H1 (cell line): ENCODE data around the gene CGRRF1. TPM values are rescaled to one million over a fixed set of nuclear protein-coding genes. Genes with fewer than 3 reads are reported as not detected.

Source experiments
- CTCF ChIA-PET: fragments of 300-600 bp; sonication (Branson Sonifier 250); formaldehyde crosslinking; loops from one replicate; lab custom pipeline; 2021; ENCODE audit not compliant: partially characterized antibody; lab: Charles Lee
- POLR2A ChIA-PET: fragments of 300-600 bp; sonication (Branson Sonifier 250); formaldehyde crosslinking; loops from one replicate; lab custom pipeline; 2021; ENCODE audit warnings: inconsistent platforms; ENCODE audit not compliant: partially characterized antibody; lab: Charles Lee
- DNase-seq, 2 experiments: peaks; one replicate each; pipeline versions ENCODE4 v3.0.0 to v3.0.0-alpha.2; 2010 to 2022; ENCODE audit warnings: low spot score in 2 of 2, low read depth in 1 of 2, mixed read lengths in 1 of 2
- FAIRE-seq: peaks from 2 replicates; lab custom pipeline; 2011; peaks lifted over from hg19 to GRCh38; lab: Jason Lieb, UNC
- H2AFZ ChIP-seq: 2 replicates; pipeline ENCODE4 v1.8.1; 2012; ENCODE audit warnings: low read length, inconsistent platforms
- H2AK5ac ChIP-seq: 2 replicates; pipeline ENCODE4 v1.6.1; 2013; ENCODE audit warnings: low read depth, low read length
- H2BK120ac ChIP-seq: replicated peaks from 2 replicates; pipeline ENCODE3; 2013; ENCODE audit warnings: low read depth, low read length, inconsistent platforms
- H2BK12ac ChIP-seq: 2 replicates; pipeline ENCODE4 v1.6.1; 2013; ENCODE audit warnings: low read depth, low read length
- H2BK15ac ChIP-seq: 2 replicates; pipeline ENCODE4 v1.6.1; 2013; ENCODE audit warnings: low read length
- H2BK20ac ChIP-seq: 2 replicates; pipeline ENCODE4 v1.6.1; 2013; ENCODE audit warnings: low read length
- H2BK5ac ChIP-seq: 2 replicates; pipeline ENCODE4 v1.6.1; 2013; ENCODE audit warnings: low read depth, low read length
- H3K14ac ChIP-seq: 2 replicates; pipeline ENCODE4 v1.6.1; 2013; ENCODE audit warnings: inconsistent platforms; ENCODE audit not compliant: insufficient read length
- H3K18ac ChIP-seq: 2 replicates; pipeline ENCODE4 v1.6.1; 2013; ENCODE audit warnings: low read length; ENCODE audit errors: extremely low read depth
- H3K23ac ChIP-seq: 2 replicates; pipeline ENCODE4 v1.6.1; 2013; ENCODE audit warnings: inconsistent platforms; ENCODE audit not compliant: insufficient read length
- H3K23me2 ChIP-seq: 2 replicates; pipeline ENCODE4 v1.6.1; 2013; ENCODE audit warnings: low read depth, low read length
- H3K27ac ChIP-seq: 2 replicates; pipeline ENCODE4 v1.6.1; 2011; ENCODE audit warnings: low read depth, low read length, inconsistent platforms
- H3K27me3 ChIP-seq, 4 experiments: replicated peaks in 1 of 4; 1 replicate in 1 of 4; 2 replicates in 3 of 4; pipeline versions ENCODE4 v1.6.1 to v1.8.1; 2011 to 2013; ENCODE audit warnings: low read length in 3 of 4, mild to moderate bottlenecking in 3 of 4, inconsistent platforms in 2 of 4, mixed read lengths in 2 of 4, moderate library complexity in 1 of 4; ENCODE audit not compliant: control insufficient read depth in 3 of 4, insufficient read depth in 3 of 4; ENCODE audit errors: extremely low read depth in 1 of 4
- H3K36me3 ChIP-seq, 4 experiments: 2 replicates each; pipeline versions ENCODE4 v1.6.1 to v1.8.1; 2011 to 2013; ENCODE audit warnings: mild to moderate bottlenecking in 4 of 4, low read length in 3 of 4, moderate library complexity in 2 of 4, control low read depth in 1 of 4, inconsistent platforms in 1 of 4; ENCODE audit not compliant: insufficient read depth in 4 of 4, control insufficient read depth in 2 of 4
- H3K4ac ChIP-seq: replicated peaks from 2 replicates; pipeline ENCODE3; 2013; ENCODE audit warnings: low read length, low read depth, mixed read lengths, inconsistent platforms; ENCODE audit not compliant: insufficient read length
- H3K4me1 ChIP-seq, 4 experiments: replicated peaks in 1 of 4; 1 replicate in 1 of 4; 2 replicates in 3 of 4; pipeline versions ENCODE4 v1.6.1 to v1.8.1; 2011 to 2013; ENCODE audit warnings: low read length in 3 of 4, inconsistent platforms in 2 of 4, mixed read lengths in 1 of 4; ENCODE audit not compliant: insufficient read depth in 4 of 4, control insufficient read depth in 3 of 4
- H3K4me2 ChIP-seq, 2 experiments: 2 replicates each; pipeline versions ENCODE4 v1.6.1 to v1.8.1; 2011 to 2013; ENCODE audit warnings: low read depth in 2 of 2, low read length in 2 of 2, control low read depth in 1 of 2, inconsistent platforms in 1 of 2, mild to moderate bottlenecking in 1 of 2; ENCODE audit not compliant: insufficient read depth in 1 of 2
- H3K4me3 ChIP-seq, 4 experiments: fragments of 200-600, 300-600 bp in 1 of 4; sonication (generic), shearing (Covaris generic), sonication (Bioruptor Twin) in 1 of 4; 2 replicates each; pipeline versions ENCODE4 v1.5.1 to v1.8.1; 2011 to 2016; ENCODE audit warnings: low read length in 4 of 4, low read depth in 3 of 4, control low read depth in 2 of 4, inconsistent platforms in 2 of 4, mild to moderate bottlenecking in 2 of 4, mixed read lengths in 1 of 4, moderate library complexity in 1 of 4; ENCODE audit not compliant: insufficient read depth in 2 of 4; ENCODE audit errors: extremely low read depth in 1 of 4
- H3K56ac ChIP-seq: replicated peaks from 2 replicates; pipeline ENCODE3; 2013; ENCODE audit warnings: low read depth, mild to moderate bottlenecking, mixed read lengths, low read length, inconsistent platforms; ENCODE audit not compliant: insufficient read length
- H3K79me1 ChIP-seq: 2 replicates; pipeline ENCODE4 v1.6.1; 2013; ENCODE audit warnings: low read depth, low read length, control low read depth
- H3K79me2 ChIP-seq, 2 experiments: 2 replicates each; pipeline versions ENCODE4 v1.6.1 to v1.8.1; 2012 to 2013; ENCODE audit warnings: low read length in 2 of 2, mild to moderate bottlenecking in 2 of 2, inconsistent platforms in 1 of 2; ENCODE audit not compliant: insufficient read depth in 2 of 2, control insufficient read depth in 1 of 2
- H3K9ac ChIP-seq, 4 experiments: replicated peaks in 1 of 4; 1 replicate in 1 of 4; 2 replicates in 3 of 4; pipeline versions ENCODE4 v1.6.1 to v1.8.1; 2011 to 2013; ENCODE audit warnings: low read depth in 3 of 4, low read length in 3 of 4, control low read depth in 2 of 4, mild to moderate bottlenecking in 2 of 4, moderate library complexity in 2 of 4, inconsistent platforms in 1 of 4; ENCODE audit errors: extremely low read depth in 1 of 4
- H3K9me3 ChIP-seq, 2 experiments: 2 replicates each; pipeline versions ENCODE4 v1.6.1 to v1.8.1; 2012 to 2013; ENCODE audit warnings: mild to moderate bottlenecking in 2 of 2, moderate library complexity in 2 of 2, control low read depth in 1 of 2, inconsistent platforms in 1 of 2, low read depth in 1 of 2, low read length in 1 of 2, mixed read lengths in 1 of 2; ENCODE audit not compliant: insufficient read depth in 2 of 2
- H4K20me1 ChIP-seq, 2 experiments: replicated peaks in 1 of 2; 2 replicates each; pipeline versions ENCODE3 to v1.8.1; 2011 to 2013; ENCODE audit warnings: inconsistent platforms in 2 of 2, low read length in 2 of 2, mild to moderate bottlenecking in 1 of 2; ENCODE audit not compliant: insufficient read depth in 2 of 2, control insufficient read depth in 1 of 2
- H4K5ac ChIP-seq: 2 replicates; pipeline ENCODE4 v1.6.1; 2013; ENCODE audit warnings: low read length, low read depth, mixed read lengths, inconsistent platforms; ENCODE audit not compliant: insufficient read length
- H4K8ac ChIP-seq: 2 replicates; pipeline ENCODE4 v1.8.0; 2013; ENCODE audit warnings: mild to moderate bottlenecking, moderate library complexity, low read length, inconsistent platforms; ENCODE audit not compliant: insufficient read depth; ENCODE audit errors: extremely low read depth
- H4K91ac ChIP-seq: replicated peaks from 2 replicates; pipeline ENCODE3; 2013; ENCODE audit warnings: low read length, mixed read lengths, inconsistent platforms; ENCODE audit not compliant: insufficient read length
- ASH2L ChIP-seq: fragments of 200-600, 300-600 bp; sonication (generic); IDR thresholded peaks from one replicate; pipeline ENCODE4 v1.7.1; 2017; ENCODE audit warnings: low read length
- E2F6 ChIP-seq: IDR thresholded peaks from 2 replicates; pipeline ENCODE4 v1.6.1; 2012; ENCODE audit warnings: inconsistent platforms
- EZH2 ChIP-seq: fragments of 200-600 bp; sonication (generic); IDR thresholded peaks from 2 replicates; pipeline ENCODE4 v1.7.1; 2012; ENCODE audit warnings: low read depth, mild to moderate bottlenecking, moderate library complexity, low read length, inconsistent platforms; ENCODE audit not compliant: severe bottlenecking
- FOSL1 ChIP-seq: IDR thresholded peaks from 2 replicates; pipeline ENCODE4 v1.6.1; 2011; ENCODE audit warnings: mild to moderate bottlenecking, low read depth, low read length, moderate library complexity; ENCODE audit not compliant: insufficient read depth
- RBBP5 ChIP-seq: IDR thresholded peaks from 2 replicates; pipeline ENCODE4 v1.7.1; 2012; ENCODE audit warnings: low read depth, mild to moderate bottlenecking, inconsistent platforms, low read length, moderate library complexity, borderline replicate concordance
- SIN3A ChIP-seq, 2 experiments: IDR thresholded peaks in 1 of 2; conservative IDR thresholded peaks in 1 of 2; 2 replicates each; pipeline ENCODE4 v1.6.1; 2011 to 2012; ENCODE audit warnings: low read length in 2 of 2, improper control_type of control experiment in 1 of 2, low read depth in 1 of 2, mild to moderate bottlenecking in 1 of 2
- TAF7 ChIP-seq: optimal IDR thresholded peaks from 2 replicates; pipeline ENCODE3; 2011; ENCODE audit warnings: low read depth, mild to moderate bottlenecking, inconsistent platforms, low read length, moderate library complexity, borderline replicate concordance
- ZNF274 ChIP-seq: IDR thresholded peaks from 2 replicates; pipeline ENCODE4 v1.7.0; 2012; ENCODE audit warnings: low read length, borderline replicate concordance; ENCODE audit errors: extremely low read depth
- WGBS, 2 experiments: shearing (Covaris generic) in 1 of 2; methylation state at CpG; one replicate each; pipeline versions ENCODE4 v1.1.6 to v1.1.7; 2013 to 2015; ENCODE audit warnings: low lambda C conversion rate in 2 of 2, mixed read lengths in 2 of 2, inconsistent platforms in 1 of 2, low coverage in 1 of 2, missing lambda C conversion rate in 1 of 2; ENCODE audit not compliant: insufficient replicate concordance in 2 of 2, insufficient coverage in 1 of 2, insufficient read length in 1 of 2; ENCODE audit errors: extremely low coverage in 1 of 2, missing lambda C conversion rate in 1 of 2; 5-methylcytosine and 5-hydroxymethylcytosine counted together
- polyA plus RNA-seq, 7 experiments: library from polyadenylated mRNA; depleted of rRNA in 3 of 7; stranded (reverse) in 5 of 7; unstranded in 2 of 7; fragments of >200 nt in 5 of 7; fragments of 200-250 nt in 2 of 7; gene quantifications; 1 replicate in 5 of 7; 2 replicates in 1 of 7; 4 replicates in 1 of 7; pipeline versions ENCODE4 v1.2.1 to v1.2.3, GENCODE V29; 2011 to 2013; ENCODE audit warnings: missing spikeins in 2 of 7, mixed read lengths in 2 of 7
- total RNA-seq: library from RNA; stranded (reverse); fragmentation: NEBNext Ultra II Directional; extraction: Animal tissue kit (Norgen Biotek cat#: 25700); gene quantifications from 2 replicates; pipeline ENCODE4 v1.2.1, GENCODE V29; 2021

The CGRRF1 gene
- total and polyA plus RNA-seq, 2 of the 8 experiments (the other 6 are each of a cell fraction or from before 2014, with no cell fraction given), result 7.4 to 20.2 TPM

GRCh38 chr14:54566410-54567223 lies 56.9 kb downstream of the CGRRF1 start, which contains the start of gene SAMD4A:
Gene SAMD4A (plus strand): TSS chr14:54567128. CDS start chr14:54567917, 789 bp downstream.
- Histone ChIP-seq H3K4me1 (peaks cover 2 to 9% (median 6%) of the 10 kb centered on the region in 4 experiments; a peak in 6 of 7 replicates), H3K18ac (peak within 1 kb of the TSS; percentile 79; the same call in 1 of the 2 replicates), H2BK20ac (no peak within 1 kb of the TSS), H3K27ac (no peak within 1 kb of the TSS), H2AFZ (no peak within 1 kb of the TSS), H4K8ac (peak within 1 kb of the TSS; percentile 85), H2BK5ac (peak within 1 kb of the TSS; percentile 67; the same call in 1 of the 2 replicates), H3K79me2 (peaks cover 0 to 10% of the 10 kb centered on the region in 2 experiments; a peak in 2 of 4 replicates), H3K27me3 (peaks cover 0 to 30% (median 11%) of the 10 kb centered on the region in 4 experiments; a peak in 4 of 7 replicates), H4K5ac (no peak within 1 kb of the TSS), H4K20me1 (no peaks in the 10 kb centered on the region), H3K56ac (no peak within 1 kb of the TSS), H3K36me3 (no peaks in the 10 kb centered on the region), H2BK12ac (no peak within 1 kb of the TSS; the same call in 1 of the 2 replicates), H3K9me3 (no peaks in the 10 kb centered on the region), H2BK120ac (no peak within 1 kb of the TSS), H2AK5ac (no peak within 1 kb of the TSS), H3K9ac (peak within 1 kb of the TSS; percentile 4 to 90 (median 52); a peak in 5 of 7 replicates), H3K23ac (no peak within 1 kb of the TSS), H3K23me2 (peaks cover 20% of the 10 kb centered on the region), H3K4me2 (peak within 1 kb of the TSS; percentile 93 to 98), H3K4me3 (peak within 1 kb of the TSS; percentile 62 to 84 (median 77)), H3K14ac (no peak within 1 kb of the TSS), H4K91ac (no peak within 1 kb of the TSS), H2BK15ac (no peak within 1 kb of the TSS), H3K4ac (no peak within 1 kb of the TSS), H3K79me1 (no peaks in the 10 kb centered on the region; the same call in 1 of the 2 replicates)
- FAIRE-seq (no peak), DNase-seq (peak in 1 of 2 experiments; percentile 75)
- ChIA-PET POLR2A (interaction anchor here (0.8 to 3.3 kb wide), 21 partner anchors 9 to 486 kb away, joined by 3 to 20 read pairs (median 3); no protein-coding TSS in a partner anchor), CTCF (interaction anchor here (0.7 to 8.8 kb wide), 14 partner anchors 15 to 239 kb away, joined by 3 to 98 read pairs (median 3); no protein-coding TSS in a partner anchor)
- WGBS, 2 experiments, result 1% methylated on average over 73 of the region's 91 CpGs; no CpG with 5 or more reads in 1 of the 2 experiments
- TF ChIP-seq RBBP5 (peak; percentile 84; the same call in 1 of the 2 replicates), EZH2 (no peak), E2F6 (no peak), SIN3A (conservative IDR thresholded peaks at IDR 0.05 in 1 of 2, IDR thresholded peaks at IDR 0.05 in 1 of 2; ENCODE audit: low read depth in 1 of 2, low read length in 2 of 2) (0 out of 4 replicates have a peak, but pooled peaks of 1 of the 2 experiments have one; percentile 12), TAF7 (peak; percentile 49), ZNF274 (no peak), FOSL1 (no peak), ASH2L (peak; percentile 68)
